GM18519 (cell line): ENCODE results near the gene MIEF2.

Source experiments
- ATAC-seq: cut with Tn5 transposase; IDR thresholded peaks from one replicate; pipeline ENCODE4 v1.9.1; 2021; ENCODE audit warnings: mild to moderate bottlenecking, moderate library complexity; ENCODE audit not compliant: unreplicated experiment, low FRiP score

The MIEF2 gene

GRCh38 chr17:18254888-18255649 lies 5.4 kb upstream of the MIEF2 start:
- no peak for ATAC-seq

GRCh38 chr17:18256351-18256750 lies 4.1 kb upstream of the MIEF2 start:
- no peak for ATAC-seq

- ATAC-seq: no peak
Measured at GRCh38 chr17:18256776-18257175, 3.7 kb upstream of the MIEF2 start.

GRCh38 chr17:18257268-18257981 lies 3.0 kb upstream of the MIEF2 start:
- ATAC-seq: no peak

GRCh38 chr17:18257982-18258355 lies 2.5 kb upstream of the MIEF2 start:
- no peak for ATAC-seq

- no peak for ATAC-seq
Measured at GRCh38 chr17:18258356-18259038, 2.0 kb upstream of the MIEF2 start, which contains the start of gene FLII. TSS of gene FLII (minus strand) at chr17:18258738. CDS start at chr17:18258690, 48 bp downstream.

GRCh38 chr17:18259621-18260331 lies 686 bp upstream of the MIEF2 start:
- no peak for ATAC-seq

- no peak for ATAC-seq
Measured at GRCh38 chr17:18261146-18261515, 669 bp downstream of the MIEF2 start.

GRCh38 chr17:18261659-18262058 lies 1.2 kb downstream of the MIEF2 start:
- ATAC-seq: no peak

GRCh38 chr17:18262111-18262510 lies 1.6 kb downstream of the MIEF2 start:
- no peak for ATAC-seq

GRCh38 chr17:18262641-18263040 lies 2.2 kb downstream of the MIEF2 start:
- ATAC-seq: no peak

- no peak for ATAC-seq
Measured at GRCh38 chr17:18263885-18264682, 3.6 kb downstream of the MIEF2 start.

GRCh38 chr17:18267366-18267765 lies 6.9 kb downstream of the MIEF2 start:
- no peak for ATAC-seq

- ATAC-seq: no peak
Measured at GRCh38 chr17:18267927-18268711, 7.7 kb downstream of the MIEF2 start.

- ATAC-seq: no peak
Measured at GRCh38 chr17:18270046-18270931, 9.8 kb downstream of the MIEF2 start.

- no peak for ATAC-seq
Measured at GRCh38 chr17:18277076-18277475, 16.6 kb downstream of the MIEF2 start.

GRCh38 chr17:18278867-18279266 lies 18.4 kb downstream of the MIEF2 start:
- ATAC-seq: no peak

GRCh38 chr17:18280249-18280648 lies 19.8 kb downstream of the MIEF2 start:
- no peak for ATAC-seq
